Breast epithelium (tissue), 3 donors: ENCODE measurements around the gene CNTNAP1.

Source experiments
- POLR2A ChIP-seq: fragments of 450-650 bp; IDR thresholded peaks from one replicate; pipeline ENCODE4 v1.6.1; 2016; ENCODE audit warnings: antibody characterized with exemption, mild to moderate bottlenecking, moderate library complexity
- POLR2AphosphoS5 ChIP-seq, 3 donors: sonication (generic); formaldehyde crosslinking; IDR thresholded peaks; one replicate each; pipeline ENCODE4 v1.6.1; 2017; ENCODE audit warnings: antibody characterized with exemption in 3 of 3
- TF ChIP-seq, protein P1 (sequence below), 3 donors: fragments of 450-650 bp; IDR thresholded peaks; one replicate each; pipeline ENCODE4 v1.5.1; 2016 to 2017; ENCODE audit warnings: antibody characterized with exemption in 3 of 3, mild to moderate bottlenecking in 3 of 3, moderate library complexity in 3 of 3

DNA sequence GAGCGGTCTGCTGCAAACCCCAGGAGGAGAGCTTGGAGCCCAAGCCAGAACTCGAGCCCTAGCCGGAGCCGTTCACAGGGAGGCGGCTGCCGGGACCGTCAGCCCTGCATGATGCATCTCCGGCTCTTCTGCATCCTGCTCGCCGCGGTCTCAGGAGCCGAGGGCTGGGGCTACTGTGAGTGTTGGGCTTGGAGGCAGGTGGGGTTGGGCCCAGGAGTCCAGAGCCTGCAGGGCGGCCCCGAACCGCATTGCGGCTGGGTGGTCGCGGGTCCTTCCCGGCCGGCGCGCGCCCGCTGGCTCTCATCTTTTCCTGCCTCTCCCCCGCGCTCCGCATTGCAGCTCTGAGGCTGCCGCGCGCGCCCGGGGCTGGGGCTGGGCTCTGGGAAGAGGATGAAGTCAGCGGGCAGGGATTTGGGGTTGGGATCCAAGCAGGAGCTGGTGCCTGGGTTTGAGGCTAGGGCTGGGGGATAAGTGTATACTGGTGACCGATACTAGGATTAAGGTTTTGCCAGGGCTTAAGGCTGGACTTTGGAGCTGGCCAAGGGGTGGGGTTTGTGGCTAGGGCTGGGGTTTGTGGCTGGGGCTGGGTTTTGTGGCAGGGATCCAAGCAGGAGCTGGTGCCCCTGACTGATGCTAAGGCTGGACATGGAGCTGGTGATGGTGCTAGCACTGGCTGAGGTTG is 532 bp downstream of the CNTNAP1 start:
- no peak for TF ChIP-seq POLR2A
- TF ChIP-seq POLR2AphosphoS5 (IDR thresholded peaks at IDR 0.05), result no peak
- TF ChIP-seq, protein P1, sequence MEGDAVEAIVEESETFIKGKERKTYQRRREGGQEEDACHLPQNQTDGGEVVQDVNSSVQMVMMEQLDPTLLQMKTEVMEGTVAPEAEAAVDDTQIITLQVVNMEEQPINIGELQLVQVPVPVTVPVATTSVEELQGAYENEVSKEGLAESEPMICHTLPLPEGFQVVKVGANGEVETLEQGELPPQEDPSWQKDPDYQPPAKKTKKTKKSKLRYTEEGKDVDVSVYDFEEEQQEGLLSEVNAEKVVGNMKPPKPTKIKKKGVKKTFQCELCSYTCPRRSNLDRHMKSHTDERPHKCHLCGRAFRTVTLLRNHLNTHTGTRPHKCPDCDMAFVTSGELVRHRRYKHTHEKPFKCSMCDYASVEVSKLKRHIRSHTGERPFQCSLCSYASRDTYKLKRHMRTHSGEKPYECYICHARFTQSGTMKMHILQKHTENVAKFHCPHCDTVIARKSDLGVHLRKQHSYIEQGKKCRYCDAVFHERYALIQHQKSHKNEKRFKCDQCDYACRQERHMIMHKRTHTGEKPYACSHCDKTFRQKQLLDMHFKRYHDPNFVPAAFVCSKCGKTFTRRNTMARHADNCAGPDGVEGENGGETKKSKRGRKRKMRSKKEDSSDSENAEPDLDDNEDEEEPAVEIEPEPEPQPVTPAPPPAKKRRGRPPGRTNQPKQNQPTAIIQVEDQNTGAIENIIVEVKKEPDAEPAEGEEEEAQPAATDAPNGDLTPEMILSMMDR (IDR thresholded peaks at IDR 0.05), result no peak
